IMR-90 (cell line): ENCODE data around the gene IL11. TPM values are rescaled to one million over a fixed set of nuclear protein-coding genes. Genes with fewer than 3 reads are reported as not detected.

Experiments used
- ATAC-seq: fragments of 200-7000 bp; cut with Tn5 transposase; 2 replicates; pipeline ENCODE4 v1.9.1; 2020; ENCODE audit warnings: low read depth, mild to moderate bottlenecking, moderate library complexity
- BruUV-seq: library from RNA; stranded (reverse); fragments of 400-500 nt; replicated peaks from 2 replicates; lab custom pipeline; 2021; lab: Mats Ljungman, UMichigan
- CTCF ChIA-PET: fragments of 300-600 bp; formaldehyde crosslinking; extraction: SDS; loops from one replicate; lab custom pipeline; 2021; ENCODE audit warnings: antibody characterized with exemption; lab: Yijun Ruan, JAX
- POLR2A ChIA-PET: fragments of 300-600 bp; sonication (Branson Sonifier 250); formaldehyde crosslinking; loops from one replicate; lab custom pipeline; 2022; ENCODE audit warnings: antibody characterized with exemption; ENCODE audit not compliant: unreplicated experiment; lab: Charles Lee
- DNase-seq: peaks from one replicate; pipeline ENCODE4 v3.0.0; 2013
- H2AFZ ChIP-seq: replicated peaks from 2 replicates; pipeline ENCODE3; 2013; ENCODE audit warnings: low read length, mild to moderate bottlenecking; ENCODE audit not compliant: poor library complexity
- H2AK5ac ChIP-seq: 2 replicates; pipeline ENCODE4 v1.6.1; 2013; ENCODE audit warnings: low read depth, low read length, inconsistent platforms
- H2AK9ac ChIP-seq: replicated peaks from 2 replicates; pipeline ENCODE3; 2013; ENCODE audit warnings: mild to moderate bottlenecking, low read depth, low read length, moderate library complexity; ENCODE audit not compliant: poor library complexity
- H2BK120ac ChIP-seq: 2 replicates; pipeline ENCODE4 v1.6.1; 2013; ENCODE audit warnings: low read depth, low read length, inconsistent platforms
- H2BK15ac ChIP-seq: 3 replicates; pipeline ENCODE4 v1.6.1; 2013; ENCODE audit warnings: low read depth, low read length, inconsistent platforms
- H2BK20ac ChIP-seq: 2 replicates; pipeline ENCODE4 v1.6.1; 2013; ENCODE audit warnings: low read depth, mild to moderate bottlenecking, inconsistent platforms, low read length, moderate library complexity
- H2BK5ac ChIP-seq: 2 replicates; pipeline ENCODE4 v1.6.1; 2013; ENCODE audit warnings: mild to moderate bottlenecking, low read depth, low read length, inconsistent platforms; ENCODE audit not compliant: poor library complexity, severe bottlenecking
- H3K14ac ChIP-seq: replicated peaks from 2 replicates; pipeline ENCODE4 v1.6.1; 2013; ENCODE audit warnings: low read depth, low read length, inconsistent platforms
- H3K18ac ChIP-seq: 2 replicates; pipeline ENCODE4 v1.6.1; 2013; ENCODE audit warnings: low read depth, low read length, control low read depth
- H3K23ac ChIP-seq: 2 replicates; pipeline ENCODE4 v1.6.1; 2013; ENCODE audit warnings: low read depth, low read length, inconsistent platforms
- H3K27ac ChIP-seq: 2 replicates; pipeline ENCODE4 v1.5.1; 2013; ENCODE audit warnings: mild to moderate bottlenecking, control low read depth, low read length; ENCODE audit not compliant: insufficient read depth
- H3K27me3 ChIP-seq: 2 replicates; pipeline ENCODE4 v1.6.1; 2013; ENCODE audit warnings: low read length; ENCODE audit not compliant: control insufficient read depth, insufficient read depth
- H3K36me3 ChIP-seq: 2 replicates; pipeline ENCODE4 v1.6.1; 2013; ENCODE audit warnings: low read length, mixed read lengths; ENCODE audit not compliant: control insufficient read depth, insufficient read depth
- H3K4ac ChIP-seq: 2 replicates; pipeline ENCODE4 v1.6.1; 2013; ENCODE audit warnings: low read depth, low read length, inconsistent platforms
- H3K4me1 ChIP-seq: 2 replicates; pipeline ENCODE4 v1.6.1; 2013; ENCODE audit warnings: low read length, mixed read lengths; ENCODE audit not compliant: control insufficient read depth, insufficient read depth
- H3K4me2 ChIP-seq: 2 replicates; pipeline ENCODE4 v1.6.1; 2013; ENCODE audit warnings: low read depth, mild to moderate bottlenecking, control low read depth, low read length, moderate library complexity
- H3K4me3 ChIP-seq: 2 replicates; pipeline ENCODE4 v1.5.1; 2013; ENCODE audit warnings: low read depth, mild to moderate bottlenecking, control low read depth, low read length, moderate library complexity; ENCODE audit not compliant: insufficient read depth
- H3K56ac ChIP-seq: 2 replicates; pipeline ENCODE4 v1.6.1; 2013; ENCODE audit warnings: low read length, inconsistent platforms; ENCODE audit not compliant: insufficient read depth; ENCODE audit errors: extremely low read depth
- H3K79me1 ChIP-seq, 2 experiments: 2 replicates each; pipeline ENCODE4 v1.6.1; 2013; ENCODE audit warnings: low read length in 2 of 2, inconsistent platforms in 1 of 2, low read depth in 1 of 2
- H3K9ac ChIP-seq: 2 replicates; pipeline ENCODE4 v1.6.1; 2013; ENCODE audit warnings: low read depth, low read length, control low read depth
- H3K9me1 ChIP-seq: 2 replicates; pipeline ENCODE4 v1.6.1; 2013; ENCODE audit warnings: low read length, inconsistent platforms; ENCODE audit not compliant: insufficient read depth
- H3K9me3 ChIP-seq: 2 replicates; pipeline ENCODE4 v1.6.1; 2013; ENCODE audit warnings: low read length; ENCODE audit not compliant: control insufficient read depth, insufficient read depth
- H4K20me1 ChIP-seq: 2 replicates; pipeline ENCODE4 v1.6.1; 2013; ENCODE audit warnings: low read length, inconsistent platforms; ENCODE audit not compliant: insufficient read depth
- H4K5ac ChIP-seq: 2 replicates; pipeline ENCODE4 v1.6.1; 2013; ENCODE audit warnings: mild to moderate bottlenecking, low read depth, low read length, control low read depth
- H4K8ac ChIP-seq, 2 experiments: 2 replicates each; pipeline ENCODE4 v1.6.1; 2013; ENCODE audit warnings: low read depth in 2 of 2, low read length in 2 of 2, control low read depth in 1 of 2, inconsistent platforms in 1 of 2
- H4K91ac ChIP-seq: 2 replicates; pipeline ENCODE4 v1.6.1; 2013; ENCODE audit warnings: low read depth, low read length, inconsistent platforms; ENCODE audit not compliant: insufficient read depth
- BHLHE40 ChIP-seq: fragments of 150-350 bp; IDR thresholded peaks from 2 replicates; pipeline ENCODE4 v1.6.1; 2016; ENCODE audit warnings: mild to moderate bottlenecking, low read depth, low read length
- CHD1 ChIP-seq: IDR thresholded peaks from 2 replicates; pipeline ENCODE4 v1.6.1; 2012; ENCODE audit warnings: low read depth, low read length, improper control_type of control experiment
- FOS ChIP-seq: fragments of 150-350 bp; IDR thresholded peaks from 2 replicates; pipeline ENCODE4 v1.6.1; 2016; ENCODE audit warnings: low read depth, low read length
- MAFK ChIP-seq: IDR thresholded peaks from 2 replicates; pipeline ENCODE4 v1.6.1; 2012; ENCODE audit warnings: low read depth, low read length, improper control_type of control experiment
- MAZ ChIP-seq: IDR thresholded peaks from 2 replicates; pipeline ENCODE4 v1.6.1; 2012; ENCODE audit warnings: low read depth, mild to moderate bottlenecking, low read length, improper control_type of control experiment, moderate library complexity, borderline replicate concordance
- NFE2L2 ChIP-seq: fragments of 150-350 bp; IDR thresholded peaks from 2 replicates; pipeline ENCODE4 v1.6.1; 2016; ENCODE audit warnings: low read depth, mild to moderate bottlenecking, low read length
- POLR2A ChIP-seq: IDR thresholded peaks from 2 replicates; pipeline ENCODE4 v1.6.1; 2012; ENCODE audit warnings: mild to moderate bottlenecking, low read depth, low read length
- RAD21 ChIP-seq: IDR thresholded peaks from 2 replicates; pipeline ENCODE4 v1.6.1; 2012; ENCODE audit warnings: low read length, improper control_type of control experiment
- RCOR1 ChIP-seq: IDR thresholded peaks from 2 replicates; pipeline ENCODE4 v1.6.1; 2012; ENCODE audit warnings: mild to moderate bottlenecking, low read length, improper control_type of control experiment; ENCODE audit not compliant: insufficient replicate concordance
- RFX5 ChIP-seq: IDR thresholded peaks from 2 replicates; pipeline ENCODE4 v1.8.0; 2012; ENCODE audit warnings: low read depth, mild to moderate bottlenecking, low read length, moderate library complexity
- SMC3 ChIP-seq: fragments of 150-350 bp; IDR thresholded peaks from 2 replicates; pipeline ENCODE4 v1.6.1; 2016; ENCODE audit warnings: low read depth, mild to moderate bottlenecking, antibody characterized with exemption, low read length, moderate library complexity
- WGBS, 2 experiments: methylation state at CpG; one replicate each; pipeline versions ENCODE4 v1.1.5 to v1.1.7; 2013; ENCODE audit warnings: missing lambda C conversion rate in 2 of 2; ENCODE audit not compliant: insufficient read length in 1 of 2; ENCODE audit errors: extremely low coverage in 2 of 2; 5-methylcytosine and 5-hydroxymethylcytosine counted together
- dilution Hi-C: fragments of 300-500 bp; cut with HindIII; formaldehyde crosslinking; loops from one replicate; pipeline ENCODE4 v1.14.3; 2018; ENCODE audit warnings: low sequenced_read_pairs; ENCODE audit not compliant: unreplicated experiment
- in situ Hi-C: fragments of 300-500 bp; cut with MboI; formaldehyde crosslinking; loops from 3 replicates; pipeline ENCODE4 v1.14.3; 2019; ENCODE audit warnings: low sequenced_read_pairs, inconsistent platforms, mixed read lengths
- intact Hi-C: fragments of 100-400 bp; cut with micrococcal nuclease; formaldehyde crosslinking; loops from 2 replicates; pipeline ENCODE4 v1.10.0; 2022
- polyA plus RNA-seq, 3 experiments: library from polyadenylated mRNA; depleted of rRNA; stranded (reverse); fragments of >200 nt; gene quantifications; 2 replicates each; pipeline ENCODE4 v1.2.3, GENCODE V29; 2012; ENCODE audit warnings: low replicate concordance in 1 of 3
- total RNA-seq: library from RNA; depleted of rRNA; stranded (reverse); fragments of >200 nt; gene quantifications from 2 replicates; pipeline ENCODE4 v1.2.3, GENCODE V29; 2012
- TF ChIP-seq, protein P1 (sequence below): conservative IDR thresholded peaks from 2 replicates; pipeline ENCODE4 v1.5.1; 2012; ENCODE audit warnings: mild to moderate bottlenecking, low read depth, low read length, improper control_type of control experiment
- TF ChIP-seq, protein P2 (sequence below): fragments of 150-350 bp; IDR thresholded peaks from 2 replicates; pipeline ENCODE4 v1.6.1; 2016; ENCODE audit warnings: low read depth, mild to moderate bottlenecking, low read length, moderate library complexity, borderline replicate concordance

The IL11 gene
- total and polyA plus RNA-seq, 2 of the 4 experiments (the other 2 are of a cell fraction), result 14.3 to 33.6 TPM

DNA sequence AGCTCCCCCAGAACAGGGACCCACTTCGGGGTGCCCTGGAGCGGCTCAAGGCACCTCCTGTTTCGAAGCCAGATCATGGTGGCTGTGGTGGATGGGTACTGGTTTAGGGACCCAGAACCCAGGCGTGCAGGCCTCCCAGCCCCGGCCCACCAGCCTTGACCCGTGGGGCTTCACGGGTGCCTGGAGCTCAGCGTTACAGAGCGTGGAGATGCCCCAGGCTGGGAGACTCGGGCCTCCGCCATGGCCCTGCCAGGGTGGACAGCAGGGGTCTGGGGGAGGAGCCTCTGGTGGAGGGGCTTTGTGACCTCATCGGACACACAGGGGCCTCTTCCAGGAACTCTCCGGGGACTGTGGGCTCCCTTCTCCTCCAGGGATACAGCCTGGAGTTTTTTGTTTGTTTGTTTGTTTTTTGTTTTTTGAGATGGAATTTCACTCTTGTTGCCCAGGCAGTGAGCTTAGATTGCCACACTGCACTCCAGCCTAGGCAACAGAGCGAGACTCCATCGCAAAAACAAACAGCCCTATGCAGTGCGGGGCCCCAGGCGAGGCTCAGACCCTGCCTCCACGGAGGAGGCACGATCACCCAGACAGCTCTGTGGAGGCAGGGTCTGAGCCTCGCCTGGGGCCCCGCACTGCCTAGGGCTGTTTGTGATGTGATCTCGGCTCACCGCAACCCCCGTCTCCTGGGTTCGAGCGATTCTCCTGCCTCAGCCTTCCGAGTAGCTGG is 7.1 kb downstream of the IL11 start, which contains the start of gene GARIN5B:
GARIN5B (minus strand) TSS at position 271 of the 727 bp plus-strand sequence; CDS start at position 77, 194 bp downstream.
- Histone ChIP-seq H2AFZ (no peak within 1 kb of the TSS), H3K4ac (no peak within 1 kb of the TSS), H4K91ac (no peak within 1 kb of the TSS), H3K4me1 (peaks cover 2% of the 10 kb centered on the region), H3K4me3 (no peak within 1 kb of the TSS), H3K14ac (no peak within 1 kb of the TSS), H2BK20ac (no peak within 1 kb of the TSS), H3K18ac (no peak within 1 kb of the TSS), H3K23ac (no peak within 1 kb of the TSS), H4K8ac (no peak within 1 kb of the TSS), H3K9me1 (peaks cover 3% of the 10 kb centered on the region; the same call in 1 of the 2 replicates), H3K36me3 (peaks cover 20% of the 10 kb centered on the region), H3K27ac (no peak within 1 kb of the TSS), H2BK120ac (no peak within 1 kb of the TSS), H3K79me1 (peaks cover 0 to 19% of the 10 kb centered on the region in 2 experiments; a peak in 2 of 4 replicates), H2AK5ac (no peak within 1 kb of the TSS; the same call in none of the 2 replicates), H2BK15ac (no peak within 1 kb of the TSS), H3K9ac (no peak within 1 kb of the TSS), H3K27me3 (no peaks in the 10 kb centered on the region), H4K20me1 (peaks cover 43% of the 10 kb centered on the region), H3K9me3 (no peaks in the 10 kb centered on the region), H2BK5ac (no peak within 1 kb of the TSS), H2AK9ac (no peak within 1 kb of the TSS), H3K4me2 (no peak within 1 kb of the TSS), H4K5ac (no peak within 1 kb of the TSS), H3K56ac (no peak within 1 kb of the TSS)
- no peak for DNase-seq
- dilution Hi-C loops (no loop called here), in situ Hi-C loops (no loop called here), intact Hi-C loops (no loop called here)
- no TSS peak for BruUV-seq
- POLR2A ChIA-PET, result interaction anchor here (0.6 kb wide), 1 partner anchor 19 kb away, joined by 3 read pairs; no protein-coding TSS in a partner anchor
- peak; percentile 12 for ATAC-seq
- CTCF ChIA-PET, result no interaction called here
- no peak for TF ChIP-seq FOS
- TF ChIP-seq, protein P1, sequence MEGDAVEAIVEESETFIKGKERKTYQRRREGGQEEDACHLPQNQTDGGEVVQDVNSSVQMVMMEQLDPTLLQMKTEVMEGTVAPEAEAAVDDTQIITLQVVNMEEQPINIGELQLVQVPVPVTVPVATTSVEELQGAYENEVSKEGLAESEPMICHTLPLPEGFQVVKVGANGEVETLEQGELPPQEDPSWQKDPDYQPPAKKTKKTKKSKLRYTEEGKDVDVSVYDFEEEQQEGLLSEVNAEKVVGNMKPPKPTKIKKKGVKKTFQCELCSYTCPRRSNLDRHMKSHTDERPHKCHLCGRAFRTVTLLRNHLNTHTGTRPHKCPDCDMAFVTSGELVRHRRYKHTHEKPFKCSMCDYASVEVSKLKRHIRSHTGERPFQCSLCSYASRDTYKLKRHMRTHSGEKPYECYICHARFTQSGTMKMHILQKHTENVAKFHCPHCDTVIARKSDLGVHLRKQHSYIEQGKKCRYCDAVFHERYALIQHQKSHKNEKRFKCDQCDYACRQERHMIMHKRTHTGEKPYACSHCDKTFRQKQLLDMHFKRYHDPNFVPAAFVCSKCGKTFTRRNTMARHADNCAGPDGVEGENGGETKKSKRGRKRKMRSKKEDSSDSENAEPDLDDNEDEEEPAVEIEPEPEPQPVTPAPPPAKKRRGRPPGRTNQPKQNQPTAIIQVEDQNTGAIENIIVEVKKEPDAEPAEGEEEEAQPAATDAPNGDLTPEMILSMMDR, result no peak
- no peak for TF ChIP-seq RFX5
- TF ChIP-seq POLR2A, result peak; percentile 3
- TF ChIP-seq, protein P2, sequence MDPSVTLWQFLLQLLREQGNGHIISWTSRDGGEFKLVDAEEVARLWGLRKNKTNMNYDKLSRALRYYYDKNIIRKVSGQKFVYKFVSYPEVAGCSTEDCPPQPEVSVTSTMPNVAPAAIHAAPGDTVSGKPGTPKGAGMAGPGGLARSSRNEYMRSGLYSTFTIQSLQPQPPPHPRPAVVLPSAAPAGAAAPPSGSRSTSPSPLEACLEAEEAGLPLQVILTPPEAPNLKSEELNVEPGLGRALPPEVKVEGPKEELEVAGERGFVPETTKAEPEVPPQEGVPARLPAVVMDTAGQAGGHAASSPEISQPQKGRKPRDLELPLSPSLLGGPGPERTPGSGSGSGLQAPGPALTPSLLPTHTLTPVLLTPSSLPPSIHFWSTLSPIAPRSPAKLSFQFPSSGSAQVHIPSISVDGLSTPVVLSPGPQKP, result no peak
- TF ChIP-seq RCOR1, result no peak
- TF ChIP-seq MAFK, result no peak
- TF ChIP-seq CHD1, result 0 out of 2 replicates have a peak, but pooled peaks have one; percentile 7
- peak; percentile 2; the same call in 1 of the 2 replicates for TF ChIP-seq SMC3
- TF ChIP-seq BHLHE40, result no peak
- no peak for TF ChIP-seq NFE2L2
- no peak for TF ChIP-seq MAZ
- no peak for TF ChIP-seq RAD21
- WGBS, 2 experiments, result 60% methylated on average over 6 of the region's 27 CpGs; no CpG with 5 or more reads in 1 of the 2 experiments
